Colonic mucosa (tissue), 4 donors: ENCODE measurements around the gene PTPRE. TPM values are rescaled to one million over a fixed set of nuclear protein-coding genes. Genes with fewer than 3 reads are reported as not detected.

Experiments
- DNase-seq: peaks from one replicate; pipeline ENCODE4 v3.0.0-alpha.2; 2020
- H3K27ac ChIP-seq: fragments of 200-600 bp; one replicate; pipeline ENCODE4 v1.8.0; 2021
- H3K27me3 ChIP-seq: fragments of 200-600 bp; one replicate; pipeline ENCODE4 v1.8.0; 2021
- H3K36me3 ChIP-seq: fragments of 200-600 bp; one replicate; pipeline ENCODE4 v1.8.0; 2021
- H3K4me1 ChIP-seq: fragments of 200-600 bp; one replicate; pipeline ENCODE4 v1.8.0; 2021; ENCODE audit warnings: mild to moderate bottlenecking
- H3K4me3 ChIP-seq: fragments of 200-600 bp; one replicate; pipeline ENCODE4 v1.8.0; 2021
- H3K9ac ChIP-seq, 2 donors: one replicate each; pipeline ENCODE4 v1.7.0; 2013; ENCODE audit warnings: control low read depth in 2 of 2, low read depth in 2 of 2, low read length in 2 of 2
- H3K9me3 ChIP-seq: fragments of 200-600 bp; one replicate; pipeline ENCODE4 v1.8.0; 2021
- CTCF ChIP-seq: fragments of 200-600 bp; IDR thresholded peaks from one replicate; pipeline ENCODE4 v1.8.0; 2022; ENCODE audit warnings: antibody characterized with exemption, mild to moderate bottlenecking
- intact Hi-C: fragments of 100-400 bp; cut with DNase I; formaldehyde crosslinking; loops from one replicate; pipeline ENCODE4 v1.14.1; 2022
- total RNA-seq, 2 donors: library from RNA; stranded (reverse); fragmentation: NEBNext Ultra II Directional in 1 of 2; extraction: Animal tissue kit (Norgen Biotek cat#: 25700) in 1 of 2; gene quantifications; one replicate each; pipeline ENCODE4 v1.2.1, GENCODE V29; 2021
- donor health status: healthy.
- donor health status: DM: no; HTN: no; CAD: no.
- donor health status: DM: no; HTN: no; CAD: no.

PTPRE gene
- total RNA-seq, 2 donors from 2014 or later: 15.9 to 18.8 TPM

DNA sequence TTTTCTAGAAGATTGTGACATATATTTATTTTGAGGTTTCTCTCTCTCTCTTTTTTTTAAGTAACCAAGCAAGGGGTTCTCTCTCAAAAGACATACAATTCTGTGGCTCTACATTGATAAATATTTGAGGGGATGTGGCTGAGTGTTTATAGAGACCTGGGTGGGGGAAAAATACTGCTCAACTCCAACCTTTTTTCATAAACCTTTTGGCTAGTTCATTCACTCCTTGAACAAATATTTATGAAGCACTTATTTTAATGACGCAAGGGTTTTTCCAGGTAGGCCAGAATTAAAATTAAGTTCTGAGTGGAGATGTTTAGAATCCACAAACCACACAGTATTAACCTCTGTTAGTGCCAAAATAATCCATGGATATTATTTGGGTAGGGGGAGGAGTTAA is 100.2 kb downstream of the PTPRE start:
- DNase-seq: no peak
- no peak overlapping the region for H3K9ac ChIP-seq
- no peaks in the 10 kb centered on the region for H3K4me1 ChIP-seq
- no peak for TF ChIP-seq CTCF
- no peaks in the 10 kb centered on the region for H3K27me3 ChIP-seq
- no peak overlapping the region for H3K4me3 ChIP-seq
- intact Hi-C loops: no loop called here
- H3K27ac ChIP-seq: no peak overlapping the region
- H3K9me3 ChIP-seq: no peaks in the 10 kb centered on the region
- no peaks in the 10 kb centered on the region for H3K36me3 ChIP-seq

GRCh38 chr10:128007971-128008370 is 101.1 kb downstream of the PTPRE start:
- no peak for TF ChIP-seq CTCF
- H3K9me3 ChIP-seq: no peaks in the 10 kb centered on the region
- intact Hi-C loops: no loop called here
- H3K4me1 ChIP-seq: no peaks in the 10 kb centered on the region
- no peak for DNase-seq
- H3K36me3 ChIP-seq: no peaks in the 10 kb centered on the region
- H3K4me3 ChIP-seq: no peak overlapping the region
- H3K27ac ChIP-seq: no peak overlapping the region
- H3K27me3 ChIP-seq: no peaks in the 10 kb centered on the region
- H3K9ac ChIP-seq: no peak overlapping the region

DNA sequence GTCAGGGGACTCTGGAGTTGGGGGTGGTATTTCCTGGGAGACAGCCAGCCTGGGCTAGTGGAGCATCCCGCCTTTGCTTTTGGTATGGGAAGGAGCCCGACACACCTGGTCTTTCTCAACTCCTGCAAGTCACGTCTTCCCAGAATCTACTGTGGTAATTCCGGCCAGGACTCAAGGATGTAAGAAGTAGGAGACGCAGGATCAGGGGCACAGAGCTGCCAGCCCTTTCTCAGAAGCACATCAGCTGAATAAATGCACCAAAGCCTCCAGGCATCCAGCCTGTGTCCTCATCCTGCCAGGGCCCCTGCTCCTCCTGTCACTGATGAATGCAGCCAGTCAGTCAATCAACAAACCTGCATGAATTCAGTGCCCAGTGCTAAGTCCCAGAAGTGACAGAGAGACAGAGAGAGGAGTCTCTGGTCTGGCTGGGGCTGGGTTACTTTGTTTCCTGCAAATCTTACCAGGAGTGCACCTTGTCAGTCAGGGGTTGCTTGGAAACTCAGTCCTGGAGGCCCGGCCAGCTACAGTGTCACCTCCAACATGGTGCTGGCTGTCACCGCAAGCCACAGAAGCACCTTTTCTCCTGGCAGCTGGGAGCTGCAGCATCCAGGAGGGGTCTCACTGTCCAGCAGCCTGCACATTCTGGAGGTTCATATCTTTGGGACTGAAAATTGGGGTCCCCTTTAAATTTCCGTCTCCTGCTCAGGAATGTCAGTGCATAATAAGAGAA is 101.8 kb downstream of the PTPRE start:
- no peak overlapping the region for H3K4me3 ChIP-seq
- no peaks in the 10 kb centered on the region for H3K36me3 ChIP-seq
- H3K9ac ChIP-seq: peak overlapping the region in 1 of 2 donors; percentile 39
- no peak for TF ChIP-seq CTCF
- DNase-seq: no peak
- no peaks in the 10 kb centered on the region for H3K4me1 ChIP-seq
- H3K9me3 ChIP-seq: no peaks in the 10 kb centered on the region
- no peaks in the 10 kb centered on the region for H3K27me3 ChIP-seq
- intact Hi-C loops: no loop called here
- H3K27ac ChIP-seq: no peak overlapping the region

DNA sequence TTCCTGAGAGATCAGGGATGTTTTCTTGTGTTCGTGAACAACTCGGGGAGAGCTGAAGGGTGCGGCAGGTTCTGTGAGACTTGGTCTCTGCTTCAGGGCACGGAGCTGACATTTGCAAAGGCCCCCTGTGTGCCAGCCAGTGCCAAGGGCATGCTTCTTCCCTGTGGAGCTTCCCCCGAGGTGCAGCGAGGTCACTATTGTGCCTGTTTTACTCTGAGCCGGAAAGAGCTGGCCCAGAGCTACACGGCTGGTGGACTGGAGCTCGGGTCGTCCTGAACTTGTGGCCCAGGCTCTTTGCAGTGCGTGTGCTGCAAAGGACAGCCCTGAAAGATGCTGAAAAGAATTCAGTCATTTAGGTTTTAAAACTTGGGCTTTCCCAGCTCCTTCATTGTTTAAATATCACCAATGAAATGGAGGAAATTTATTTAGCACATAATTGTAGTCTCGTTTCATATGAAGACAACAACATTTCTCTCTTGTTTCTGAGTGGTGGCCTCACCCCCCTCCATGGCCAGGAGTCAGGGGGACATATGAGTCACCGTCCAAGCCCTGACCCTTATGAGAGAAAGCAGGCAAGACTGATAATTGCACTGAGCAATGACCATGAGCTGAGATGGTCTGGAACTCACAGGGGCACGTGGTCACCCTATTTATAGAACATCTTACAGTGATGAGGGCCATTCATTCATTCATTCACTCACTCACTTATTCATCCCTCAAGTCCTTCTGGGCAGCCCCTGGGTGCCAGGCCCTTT is 102.6 kb downstream of the PTPRE start:
- no peak overlapping the region for H3K9ac ChIP-seq
- no peak overlapping the region for H3K27ac ChIP-seq
- H3K4me1 ChIP-seq: no peaks in the 10 kb centered on the region
- intact Hi-C loops: loop anchor here (2.0 to 10.0 kb wide), 3 partner anchors 55 to 139 kb away; partner anchors contain the start of gene PTPRE
- no peaks in the 10 kb centered on the region for H3K27me3 ChIP-seq
- H3K36me3 ChIP-seq: no peaks in the 10 kb centered on the region
- no peak for TF ChIP-seq CTCF
- H3K9me3 ChIP-seq: no peaks in the 10 kb centered on the region
- H3K4me3 ChIP-seq: no peak overlapping the region
- DNase-seq: no peak

DNA sequence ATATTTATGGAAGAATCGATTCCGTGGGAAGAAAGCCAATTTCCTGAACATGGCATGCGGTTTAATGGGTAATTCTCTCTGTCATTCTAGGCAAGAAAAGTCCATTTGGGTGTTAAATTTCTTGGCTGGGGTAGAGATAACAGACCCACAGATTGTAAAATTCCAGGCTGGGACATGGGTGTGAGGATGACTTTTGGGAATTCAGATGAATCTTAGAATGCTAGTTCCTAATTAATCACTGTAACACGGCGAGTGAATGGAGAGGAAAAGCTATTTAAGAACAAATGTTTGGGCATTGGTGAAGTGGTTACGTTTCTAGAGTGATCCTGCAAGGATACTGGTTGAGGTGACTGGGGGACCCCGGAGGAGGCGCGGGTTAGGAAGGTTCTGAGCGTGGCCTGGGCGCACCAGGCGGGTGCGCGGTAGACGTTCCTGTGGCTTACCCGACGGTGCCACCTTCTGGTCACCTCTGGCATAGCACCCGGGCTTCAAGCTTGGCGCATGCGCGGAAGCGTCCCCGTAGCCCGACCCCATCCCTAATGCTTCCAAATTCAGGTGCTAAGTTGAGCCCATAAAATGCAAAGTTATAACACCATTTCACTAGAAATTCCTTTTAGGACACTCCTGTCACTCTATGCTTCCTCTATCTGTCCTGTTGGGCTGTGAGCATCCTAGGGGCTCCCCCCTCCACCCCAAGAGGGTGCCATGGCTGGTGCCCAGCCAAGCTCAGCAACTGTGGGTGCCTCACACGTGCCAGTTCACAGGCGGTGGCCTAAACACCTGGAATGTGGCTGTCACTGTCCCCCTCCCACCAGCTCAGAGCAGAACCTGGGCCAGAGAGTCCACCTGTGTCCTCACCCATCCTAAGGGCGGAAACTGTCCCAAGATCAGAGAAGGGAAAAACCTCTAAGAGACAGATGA is 104.4 kb downstream of the PTPRE start:
- DNase-seq: peak; percentile 86
- Histone ChIP-seq H3K9ac (peak overlapping the region in 1 of 2 donors; percentile 40), H3K27ac (no peak overlapping the region), H3K36me3 (no peaks in the 10 kb centered on the region), H3K4me3 (no peak overlapping the region), H3K27me3 (no peaks in the 10 kb centered on the region), H3K4me1 (no peaks in the 10 kb centered on the region), H3K9me3 (no peaks in the 10 kb centered on the region)
- intact Hi-C loops: loop anchor here (2.0 to 10.0 kb wide), 3 partner anchors 53 to 141 kb away; partner anchors contain the start of gene PTPRE
- TF ChIP-seq CTCF: peak; percentile 99
